GM12891 (cell line): ENCODE measurements around the gene CAPN11.

Experiments used
- PAX5 ChIP-seq: IDR thresholded peaks from 2 replicates; pipeline ENCODE4 v1.6.1; 2011; ENCODE audit warnings: low read length, moderate library complexity, mild to moderate bottlenecking; ENCODE audit not compliant: insufficient read depth, severe bottlenecking
- POLR2A ChIP-seq: IDR thresholded peaks from 2 replicates; pipeline ENCODE4 v1.6.1; 2011; ENCODE audit warnings: low read depth, low read length, control low read depth
- POLR2AphosphoS5 ChIP-seq: IDR thresholded peaks from 2 replicates; pipeline ENCODE4 v1.6.1; 2011; ENCODE audit warnings: low read depth, low read length, control low read depth
- POU2F2 ChIP-seq: IDR thresholded peaks from 2 replicates; pipeline ENCODE4 v1.6.1; 2011; ENCODE audit warnings: low read depth, mild to moderate bottlenecking, control low read depth, low read length, moderate library complexity
- SPI1 ChIP-seq: IDR thresholded peaks from 2 replicates; pipeline ENCODE4 v1.6.1; 2011; ENCODE audit warnings: low read depth, low read length, control low read depth
- TAF1 ChIP-seq: IDR thresholded peaks from 2 replicates; pipeline ENCODE4 v1.6.1; 2011; ENCODE audit warnings: low read depth, low read length, control low read depth

DNA sequence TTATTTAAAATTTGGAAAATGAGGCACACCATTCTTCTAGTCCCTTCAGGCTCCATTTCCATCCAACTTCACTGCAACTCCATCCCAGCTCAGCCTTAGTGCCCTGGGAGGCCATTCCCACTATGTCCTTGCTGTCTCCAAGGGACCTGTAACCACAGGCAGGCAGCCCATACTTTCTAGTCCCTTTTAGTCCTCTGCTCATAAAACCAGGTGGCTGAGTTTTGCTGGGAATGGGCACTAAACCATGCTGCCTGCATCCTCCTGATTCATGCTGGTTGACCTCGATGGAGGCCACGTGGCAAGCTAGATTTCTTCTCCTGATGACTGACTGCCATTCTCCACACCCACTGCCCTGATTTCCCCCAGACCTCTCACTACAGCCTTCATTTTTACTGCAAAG, 30.6 kb downstream of the CAPN11 start:
- TF ChIP-seq POLR2A (no peak), POLR2AphosphoS5 (no peak), POU2F2 (no peak), TAF1 (no peak), SPI1 (no peak), PAX5 (no peak)
